CD4-positive, alpha-beta T cell treated with Interleukin-15 for 4 hours (primary cell): ENCODE data around the gene TEAD2.
A peak's percentile ranks its signal among the peaks of the same experiment; 100 is the strongest.
"Not testable (repeated sequence)": the region's sequence is repeated elsewhere in the genome, so short reads cannot be mapped to it uniquely, and the experiment has no call there.

ENCODE experiments used
- DNase-seq: peaks from one replicate; pipeline ENCODE4 v3.0.0-alpha.2; 2020; ENCODE audit warnings: low spot score

Gene TEAD2

GRCh38 chr19:49333418-49333805 lies 28.8 kb downstream of the TEAD2 start:
- no peak for DNase-seq

GRCh38 chr19:49332691-49333417 lies 29.4 kb downstream of the TEAD2 start:
- DNase-seq, result not testable (repeated sequence)

DNA sequence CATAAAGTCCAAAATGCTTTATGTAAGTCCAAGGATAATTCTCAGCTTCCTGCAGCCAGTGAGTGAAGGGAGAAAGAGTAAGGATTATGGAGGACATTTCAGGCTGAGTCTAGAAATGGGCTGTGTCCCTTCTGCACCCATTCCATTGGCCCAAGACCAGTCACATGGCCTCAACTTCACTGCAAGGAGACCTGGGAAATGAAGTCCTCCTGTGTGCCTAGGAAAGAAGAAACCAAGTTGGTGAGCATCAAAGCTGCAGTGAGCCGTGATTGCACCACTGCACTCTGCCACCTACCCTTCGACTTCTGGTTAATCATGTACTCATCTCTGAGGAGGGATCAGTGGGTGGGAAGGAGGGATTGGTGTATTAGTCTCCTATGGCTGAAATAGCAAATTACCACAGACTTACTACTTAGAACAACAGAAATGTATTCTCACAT lies 30.6 kb downstream of the TEAD2 start:
- DNase-seq, result peak; percentile 77

- not testable (repeated sequence) for DNase-seq
These were observed 31.0 kb downstream of the TEAD2 start for GRCh38 chr19:49331187-49331586.

GRCh38 chr19:49328741-49329140 lies 33.5 kb downstream of the TEAD2 start:
- DNase-seq, result no peak

- peak; percentile 67 for DNase-seq
These were observed 34.2 kb downstream of the TEAD2 start for GRCh38 chr19:49327878-49328544.

GRCh38 chr19:49326165-49326704 lies 36.0 kb downstream of the TEAD2 start:
- DNase-seq, result no peak

DNA sequence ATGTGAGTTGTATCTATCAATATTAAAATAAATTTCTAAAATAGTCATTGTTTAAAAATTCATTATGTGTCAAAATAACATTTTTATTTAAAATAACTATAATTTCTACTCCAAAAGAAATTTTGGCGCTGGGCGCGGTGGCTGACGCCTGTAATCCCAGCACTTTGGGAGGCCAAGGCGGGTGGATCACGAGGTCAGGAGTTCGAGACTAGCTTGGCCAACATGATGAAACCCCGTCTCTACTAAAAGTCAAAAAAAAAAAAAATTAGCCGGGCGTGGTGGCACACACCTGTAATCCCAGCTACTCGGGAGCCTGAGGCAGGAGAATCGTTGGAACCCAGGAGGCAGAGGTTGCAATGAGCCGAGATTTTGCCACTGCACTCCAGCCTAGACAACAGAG lies 36.5 kb downstream of the TEAD2 start:
- DNase-seq, result not testable (repeated sequence)

DNA sequence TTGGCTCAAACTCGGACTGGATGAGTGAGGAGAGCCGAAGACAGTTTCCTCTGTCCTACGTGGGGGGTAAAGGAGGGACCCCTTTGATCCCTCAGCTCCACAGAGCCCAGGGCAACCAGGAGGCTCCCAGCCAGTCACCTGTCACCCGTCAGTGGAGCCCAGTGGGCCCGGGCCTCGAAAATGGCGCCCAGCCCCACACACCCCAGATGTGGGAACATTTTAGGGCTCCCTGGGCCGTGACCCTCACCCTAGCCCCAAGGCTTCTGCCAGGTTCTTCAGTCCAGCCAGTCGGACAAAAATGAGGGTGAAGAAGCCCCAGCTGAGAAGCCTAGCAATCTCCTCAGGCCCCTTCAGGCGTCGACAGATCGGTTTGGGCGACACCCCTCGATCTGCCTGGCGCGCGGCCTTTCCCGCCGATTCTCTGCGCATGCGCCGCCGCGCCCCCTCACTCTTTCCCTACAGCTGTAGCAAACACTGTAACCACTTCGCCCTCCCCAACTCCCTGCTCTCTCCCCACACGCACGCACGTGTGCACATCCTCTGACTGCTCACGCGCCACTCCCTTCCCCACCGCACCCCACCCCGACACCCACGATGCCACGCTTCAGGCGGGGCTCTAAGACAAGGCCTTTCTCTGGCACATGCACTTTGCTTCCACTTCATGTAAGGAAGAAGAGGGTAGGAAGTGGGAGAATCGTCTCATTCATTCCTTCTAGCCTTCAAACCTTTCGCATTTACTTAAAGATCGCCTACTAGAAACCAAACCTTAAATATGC lies 37.2 kb downstream of the TEAD2 start, which contains the start of gene SLC6A16:
TSS of gene SLC6A16 (minus strand) at position 391 of the 776 bp plus-strand sequence. CDS start 13,844 bp downstream, outside the sequence.
- no peak for DNase-seq

GRCh38 chr19:49318296-49318695 lies 43.9 kb downstream of the TEAD2 start:
- no peak for DNase-seq

DNA sequence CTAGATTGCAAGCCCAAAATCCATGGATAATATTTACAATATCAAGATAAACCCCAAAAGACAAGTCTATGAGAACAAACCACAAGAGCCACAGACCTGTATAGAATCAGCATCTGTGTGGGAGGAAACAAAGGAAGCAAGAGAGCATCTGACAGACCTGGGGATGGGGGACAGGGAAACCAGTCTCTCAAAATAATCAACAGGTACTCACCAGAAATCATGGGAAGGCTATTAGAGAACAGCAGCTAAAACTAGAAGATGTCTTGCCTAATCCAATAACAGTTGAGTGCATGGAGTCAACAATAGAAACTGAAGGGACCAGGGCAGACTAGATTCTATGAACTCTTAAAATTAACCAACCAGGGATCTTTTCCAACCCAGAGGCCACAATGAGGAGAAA lies 45.9 kb downstream of the TEAD2 start:
- DNase-seq, result no peak

DNA sequence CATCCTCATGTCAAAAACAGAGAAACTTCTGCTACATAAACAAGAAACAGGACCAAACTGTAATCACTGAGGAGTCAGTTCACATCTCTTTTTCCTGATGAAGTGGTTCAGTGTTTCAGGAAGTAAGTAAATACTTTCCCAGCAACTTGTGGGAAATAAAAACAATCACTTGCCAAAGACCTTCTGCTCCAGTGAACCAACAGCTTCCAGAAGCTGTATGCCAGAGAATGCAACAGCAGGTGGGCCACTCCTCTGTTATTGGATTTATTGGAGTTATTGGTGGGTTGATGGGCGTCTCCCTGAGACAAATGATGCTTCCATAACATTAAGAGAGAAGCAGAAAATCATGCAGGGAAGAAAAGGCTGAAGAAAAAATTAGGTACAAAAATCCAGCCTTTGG lies 47.1 kb downstream of the TEAD2 start:
- no peak for DNase-seq

DNA sequence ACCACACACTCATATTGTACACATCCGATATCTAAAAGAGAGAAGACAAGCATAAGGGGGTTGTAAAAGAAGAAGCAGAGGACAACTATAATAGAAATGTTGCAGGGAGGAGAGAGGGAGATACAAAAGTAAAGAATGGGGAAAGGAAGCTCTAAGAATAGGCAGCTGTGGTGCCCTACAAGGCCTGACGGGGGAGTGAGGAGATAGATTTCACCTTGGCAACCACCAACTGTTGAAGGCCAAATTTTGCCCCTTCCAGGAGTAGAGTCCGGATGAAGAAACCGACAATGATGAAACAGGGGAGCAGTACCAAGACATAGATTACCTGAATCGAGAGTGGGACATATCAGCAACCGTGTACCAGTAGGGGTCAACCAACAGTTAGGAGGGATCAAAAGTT lies 53.1 kb downstream of the TEAD2 start:
- DNase-seq, result no peak

DNA sequence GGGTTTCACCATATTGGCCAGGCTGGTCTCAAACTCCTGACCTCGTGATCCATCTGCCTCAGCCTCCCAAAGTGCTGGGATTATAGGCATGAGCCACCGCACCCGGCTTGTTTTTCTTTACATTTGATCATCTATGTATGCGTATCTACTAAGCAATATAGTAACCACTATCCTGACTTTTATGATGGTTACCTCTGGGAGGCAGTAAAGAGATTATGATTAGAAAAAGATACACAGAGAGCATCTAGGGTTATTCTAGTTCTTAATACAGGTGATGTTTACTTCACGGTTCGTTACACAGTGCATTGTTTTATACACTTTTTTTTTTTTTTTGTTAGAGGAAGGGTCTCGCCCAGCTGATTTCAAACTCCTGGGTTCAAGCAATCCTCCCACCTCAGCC lies 55.5 kb downstream of the TEAD2 start:
- DNase-seq, result not testable (repeated sequence)

DNA sequence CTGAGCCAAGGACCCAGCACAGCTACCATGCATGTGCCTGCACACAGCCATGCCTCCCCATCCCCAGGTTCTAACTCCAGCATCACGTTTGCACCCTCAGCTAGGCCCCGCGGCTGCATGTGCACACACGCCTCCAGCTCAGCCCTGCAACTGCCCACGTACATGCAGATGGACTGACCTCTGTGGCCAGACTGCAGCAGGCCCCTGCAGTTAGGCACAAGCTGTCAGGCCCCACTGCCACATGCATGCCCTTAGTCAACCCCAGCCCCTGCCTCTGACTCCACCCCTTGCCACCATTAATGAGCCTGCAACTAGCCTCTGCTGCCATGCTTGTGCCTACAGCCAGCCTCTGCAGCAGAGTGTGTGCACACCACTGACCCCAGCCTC lies 60.4 kb downstream of the TEAD2 start:
- DNase-seq, result no peak

DNA sequence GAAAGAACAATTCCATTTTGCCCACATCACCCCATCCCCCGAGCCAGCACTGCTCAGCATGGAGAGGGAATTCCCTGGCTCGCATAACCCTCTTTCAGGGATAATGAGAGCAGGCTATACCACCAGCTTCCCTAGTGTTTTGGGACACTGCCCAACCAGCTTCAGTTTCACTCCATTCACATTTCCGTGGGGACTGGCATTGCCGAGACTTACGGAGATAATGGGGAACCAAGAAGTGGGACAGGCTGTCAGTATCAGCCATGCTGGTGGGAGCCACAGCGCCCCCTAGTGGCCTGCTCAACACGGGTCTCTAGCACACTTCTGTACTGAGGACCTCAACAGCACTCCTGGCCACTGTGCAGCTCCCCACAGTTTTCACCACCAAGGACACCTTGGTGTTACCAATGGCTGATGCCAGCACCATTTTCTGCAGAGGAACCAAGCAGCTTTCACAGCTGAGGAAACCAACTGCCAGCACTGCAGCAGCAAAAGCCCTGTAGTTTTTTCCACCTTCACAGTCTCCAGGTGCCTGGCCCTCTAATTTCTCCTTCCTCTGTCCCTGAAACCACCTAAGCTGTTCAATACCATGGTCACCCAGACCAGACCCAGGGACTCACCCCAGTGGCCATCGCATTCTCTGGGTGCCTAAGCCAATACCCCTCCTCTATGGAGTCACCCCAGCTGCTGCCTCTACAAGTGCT lies 60.9 kb downstream of the TEAD2 start:
- peak; percentile 78 for DNase-seq

DNA sequence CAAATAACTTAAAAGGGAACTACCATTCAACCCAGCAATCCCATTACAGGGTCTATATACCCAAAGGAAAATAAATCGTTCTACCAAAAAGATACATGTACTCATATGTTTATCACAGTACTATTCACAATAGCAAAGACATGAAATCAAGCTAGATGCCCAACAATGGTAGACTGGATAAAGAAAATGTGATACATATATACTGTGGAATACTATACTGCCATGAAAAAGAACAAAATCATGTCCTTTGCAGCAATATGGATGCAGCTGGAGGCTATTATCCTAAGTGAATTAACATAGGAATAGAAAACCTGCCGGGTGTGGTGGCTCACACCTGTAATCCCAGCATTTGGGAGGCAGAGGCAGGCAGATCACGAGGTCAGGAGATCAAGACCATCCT lies 63.6 kb downstream of the TEAD2 start:
- not testable (repeated sequence) for DNase-seq

GRCh38 chr19:49297403-49297802 lies 64.8 kb downstream of the TEAD2 start:
- DNase-seq, result no peak

DNA sequence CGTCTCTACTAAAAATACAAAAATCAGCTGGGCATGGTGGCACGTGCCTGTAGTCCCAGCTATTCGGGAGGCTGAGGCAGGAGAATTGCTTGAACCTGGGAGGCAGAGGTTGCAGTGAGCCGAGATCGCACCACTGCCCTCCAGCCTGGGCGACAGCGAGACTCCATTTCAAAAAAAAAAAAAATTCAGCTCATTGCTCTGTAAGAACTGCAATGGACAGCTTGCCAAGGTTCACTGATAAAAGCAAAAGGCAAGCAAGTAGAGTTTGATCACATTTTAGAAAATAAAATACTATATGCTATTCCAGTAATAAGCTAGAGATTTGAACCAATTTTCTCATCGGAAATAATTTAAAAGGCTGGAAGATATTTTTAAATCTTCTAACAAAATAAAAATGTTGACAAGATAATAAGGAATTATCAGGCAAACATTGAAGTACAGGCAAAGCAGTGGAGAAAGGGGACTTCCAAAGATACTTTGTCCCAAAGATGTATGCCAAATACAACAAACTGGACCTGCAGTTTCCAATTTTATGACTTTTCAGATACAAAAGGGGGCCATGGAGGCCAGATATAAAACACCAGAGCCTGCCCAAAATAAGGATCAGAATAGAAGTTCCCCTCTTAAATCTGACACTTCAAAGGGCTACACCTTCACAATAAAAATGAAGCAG lies 66.9 kb downstream of the TEAD2 start:
- DNase-seq, result no peak

- no peak for DNase-seq
These were observed 67.8 kb downstream of the TEAD2 start for GRCh38 chr19:49294401-49294800.
